Ovary (tissue), 9 donors: ENCODE data around the gene NUDT4. TPM values are rescaled to one million over a fixed set of nuclear protein-coding genes. Genes with fewer than 3 reads are reported as not detected.
A peak's percentile ranks its signal among the peaks of the same experiment; 100 is the strongest.

Source experiments
- DNase-seq, 5 donors: peaks; one replicate each; pipeline ENCODE4 v3.0.0-alpha.2; 2019 to 2020
- H3K27ac ChIP-seq, 2 donors: fragments of 200-600 bp; one replicate each; pipeline versions ENCODE4 v1.5.1 to v1.8.0; 2019 to 2022
- H3K27me3 ChIP-seq: fragments of 200-600 bp; one replicate; pipeline ENCODE4 v1.8.0; 2022
- H3K36me3 ChIP-seq: fragments of 200-600 bp; sonication (generic); one replicate; pipeline ENCODE4 v1.5.1; 2019
- H3K4me1 ChIP-seq: one replicate; pipeline ENCODE4 v1.8.1; 2013; ENCODE audit warnings: mild to moderate bottlenecking, moderate library complexity; ENCODE audit not compliant: insufficient read depth
- H3K4me3 ChIP-seq: fragments of 200-600 bp; sonication (generic); one replicate; pipeline ENCODE4 v1.5.1; 2017
- H3K9me3 ChIP-seq, 2 donors: fragments of 200-600 bp in 1 of 2; sonication (generic) in 1 of 2; one replicate each; pipeline versions ENCODE4 v1.5.1 to v1.8.1; 2013 to 2019; ENCODE audit warnings: mild to moderate bottlenecking in 1 of 2, moderate library complexity in 1 of 2
- EP300 ChIP-seq: sonication (generic); formaldehyde crosslinking; IDR thresholded peaks from one replicate; pipeline ENCODE4 v1.6.1; 2017; ENCODE audit warnings: antibody characterized with exemption
- POLR2A ChIP-seq: fragments of 450-650 bp; IDR thresholded peaks from one replicate; pipeline ENCODE4 v1.6.1; 2017; ENCODE audit warnings: antibody characterized with exemption, mild to moderate bottlenecking, moderate library complexity
- WGBS, 3 donors: extraction: QIAGEN DNeasy Blood & Tissue Kit in 1 of 3; methylation state at CpG; one replicate each; pipeline versions ENCODE4 v1.1.5 to v1.1.7; 2013 to 2017; 5-methylcytosine and 5-hydroxymethylcytosine counted together
- intact Hi-C, 4 donors: fragments of 100-400 bp; cut with DNase I; formaldehyde crosslinking; loops; one replicate each; pipeline versions ENCODE4 v1.11.0 to v1.15.1; 2022 to 2023
- polyA plus RNA-seq, 2 donors: library from polyadenylated mRNA; stranded (reverse); fragments of 200-250 nt in 1 of 2; fragments of 350-450 nt in 1 of 2; fragmentation: Illumina TruSeq in 1 of 2; extraction: RNeasy Lipid Tissue Mini Kit (QIAGEN cat#74804) in 1 of 2; gene quantifications; one replicate each; pipeline ENCODE4 v1.2.3, GENCODE V29; 2013 to 2014
- total RNA-seq, 7 donors: library from RNA; depleted of rRNA in 2 of 7; stranded (reverse); fragments of >200 nt in 2 of 7; fragmentation: NEBNext Ultra II Directional in 3 of 7; extraction: Animal tissue kit (Norgen Biotek cat#: 25700) in 3 of 7; gene quantifications; one replicate each; pipeline versions ENCODE4 v1.1.0 to v1.2.4, GENCODE V29; 2016 to 2023
- TF ChIP-seq, protein P1 (sequence below), 3 donors: fragments of 450-650 bp in 2 of 3; fragments of 200-600 bp in 1 of 3; IDR thresholded peaks; one replicate each; pipeline versions ENCODE4 v1.5.1 to v1.8.0; 2016 to 2022; ENCODE audit warnings: antibody characterized with exemption in 3 of 3, mild to moderate bottlenecking in 1 of 3
- donor health status: DM: no; HTN: no; CAD: no; lungs with moderate emphysema.
- donor health status: DM: no; HTN: no; CAD: no.
- donor health status: Bipolar disorder and iron deficiency.
- donor health status: DM: yes; HTN: yes; CAD: no.
- donor health status: DM: no; HTN: no; CAD: no.
- donor health status: DM: yes; HTN: yes; CAD: no.

NUDT4 gene
- total and polyA plus RNA-seq, 9 donors, result 102 to 185 (median 141) TPM

- Histone ChIP-seq H3K27me3 (no peaks in the 10 kb centered on the region), H3K4me3 (no peak overlapping the region), H3K27ac (no peak overlapping the region), H3K36me3 (no peaks in the 10 kb centered on the region), H3K9me3 (no peaks in the 10 kb centered on the region), H3K4me1 (peaks cover 12% of the 10 kb centered on the region)
- TF ChIP-seq EP300 (no peak), POLR2A (no peak)
- TF ChIP-seq, protein P1, sequence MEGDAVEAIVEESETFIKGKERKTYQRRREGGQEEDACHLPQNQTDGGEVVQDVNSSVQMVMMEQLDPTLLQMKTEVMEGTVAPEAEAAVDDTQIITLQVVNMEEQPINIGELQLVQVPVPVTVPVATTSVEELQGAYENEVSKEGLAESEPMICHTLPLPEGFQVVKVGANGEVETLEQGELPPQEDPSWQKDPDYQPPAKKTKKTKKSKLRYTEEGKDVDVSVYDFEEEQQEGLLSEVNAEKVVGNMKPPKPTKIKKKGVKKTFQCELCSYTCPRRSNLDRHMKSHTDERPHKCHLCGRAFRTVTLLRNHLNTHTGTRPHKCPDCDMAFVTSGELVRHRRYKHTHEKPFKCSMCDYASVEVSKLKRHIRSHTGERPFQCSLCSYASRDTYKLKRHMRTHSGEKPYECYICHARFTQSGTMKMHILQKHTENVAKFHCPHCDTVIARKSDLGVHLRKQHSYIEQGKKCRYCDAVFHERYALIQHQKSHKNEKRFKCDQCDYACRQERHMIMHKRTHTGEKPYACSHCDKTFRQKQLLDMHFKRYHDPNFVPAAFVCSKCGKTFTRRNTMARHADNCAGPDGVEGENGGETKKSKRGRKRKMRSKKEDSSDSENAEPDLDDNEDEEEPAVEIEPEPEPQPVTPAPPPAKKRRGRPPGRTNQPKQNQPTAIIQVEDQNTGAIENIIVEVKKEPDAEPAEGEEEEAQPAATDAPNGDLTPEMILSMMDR (IDR thresholded peaks at IDR 0.05), result no peak
- intact Hi-C loops, result no loop called here
- no peak for DNase-seq
- 25 to 34% (median 28%) methylated on average over 5 of the region's 5 CpGs for WGBS, 3 donors
Observed at GRCh38 chr12:93434256-93434865, 56.6 kb downstream of the NUDT4 start.

DNA sequence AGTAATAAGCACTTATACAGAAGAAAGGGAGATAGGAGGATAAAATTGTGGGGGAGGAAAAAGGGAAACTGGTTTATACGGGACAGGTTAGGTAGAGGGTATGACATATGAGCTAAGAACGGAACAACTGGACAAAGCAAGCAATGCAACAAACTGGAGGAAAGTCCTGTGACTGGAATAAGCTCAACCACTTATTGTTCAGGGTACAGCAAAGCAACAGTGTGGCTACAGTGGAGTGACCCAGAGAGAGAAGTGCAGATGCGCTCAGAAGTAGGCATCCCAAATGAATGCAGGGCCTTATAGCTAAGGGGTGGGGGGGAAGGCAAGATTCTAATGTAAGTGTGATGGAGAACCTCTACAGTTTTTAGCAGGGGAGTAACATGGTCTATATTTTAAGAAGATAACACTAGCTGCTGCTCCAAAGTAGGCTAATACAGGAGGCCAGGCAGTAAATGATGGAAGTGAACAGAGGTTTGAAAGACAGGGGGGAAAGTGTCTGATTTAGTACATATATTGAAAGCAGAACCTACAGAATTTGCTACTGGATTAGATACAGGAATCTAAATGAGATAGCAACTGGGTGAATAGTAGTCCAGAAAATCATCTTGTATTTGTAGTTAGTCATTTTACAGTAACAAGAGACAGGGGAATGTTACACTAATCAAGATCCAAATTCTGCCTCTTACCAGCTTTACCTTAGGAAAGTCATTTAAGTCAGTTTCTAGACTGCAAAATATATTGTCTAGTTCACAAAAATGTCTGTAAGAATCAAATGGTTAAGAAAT lies 60.7 kb downstream of the NUDT4 start:
- H3K36me3 ChIP-seq, result no peaks in the 10 kb centered on the region
- H3K4me3 ChIP-seq, result no peak overlapping the region
- H3K4me1 ChIP-seq, result peaks cover 13% of the 10 kb centered on the region
- 72 to 74% (median 74%) methylated on average over 3 of the region's 3 CpGs for WGBS, 3 donors
- no peaks in the 10 kb centered on the region for H3K9me3 ChIP-seq
- no peaks in the 10 kb centered on the region for H3K27me3 ChIP-seq
- no peak for DNase-seq
- no peak overlapping the region for H3K27ac ChIP-seq
- TF ChIP-seq, protein P1 (IDR thresholded peaks at IDR 0.05), result no peak
- TF ChIP-seq POLR2A, result no peak
- intact Hi-C loops, result no loop called here

DNA sequence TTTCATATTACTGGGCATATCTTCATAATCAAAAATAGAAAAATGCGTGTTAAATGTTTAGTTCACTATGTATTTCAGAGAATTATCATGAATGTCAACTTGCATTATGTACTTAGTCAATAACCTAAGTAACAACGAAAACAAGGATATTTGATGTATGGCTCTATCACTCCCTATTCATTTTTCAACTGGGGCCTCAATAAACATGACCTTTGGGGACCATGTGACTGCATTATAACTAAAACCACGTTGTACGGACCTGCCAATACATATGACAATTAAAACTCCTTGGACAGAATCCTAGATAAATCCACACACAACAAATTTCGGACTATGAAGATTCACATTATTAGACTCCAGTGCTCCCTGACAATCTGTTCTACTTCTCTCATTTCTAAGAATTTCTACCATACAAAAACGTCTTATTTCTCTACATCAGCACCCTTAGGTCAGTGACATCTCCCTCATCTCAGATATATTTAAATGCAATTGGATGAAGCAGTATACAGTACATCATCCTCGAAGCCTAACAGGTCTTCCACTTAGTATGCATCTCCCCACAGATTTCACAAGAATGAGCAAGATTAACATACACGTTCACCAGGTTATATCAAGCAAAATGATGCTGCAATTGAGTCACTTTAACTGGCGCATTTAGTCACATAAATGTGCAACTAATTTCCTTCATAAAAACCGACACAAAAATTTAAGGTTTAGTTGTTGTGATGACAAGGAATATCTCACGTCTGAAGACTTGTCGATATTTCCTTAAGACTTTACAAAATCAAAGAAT lies 62.5 kb downstream of the NUDT4 start:
- Histone ChIP-seq H3K9me3 (no peaks in the 10 kb centered on the region), H3K27ac (no peak overlapping the region), H3K4me3 (peak overlapping the region; percentile 98), H3K36me3 (no peaks in the 10 kb centered on the region), H3K4me1 (peaks cover 6% of the 10 kb centered on the region), H3K27me3 (no peaks in the 10 kb centered on the region)
- whole genome bisulfite sequencing, 3 donors, result 22 to 26% (median 25%) methylated on average over 12 of the region's 12 CpGs
- intact Hi-C loops, result no loop called here
- TF ChIP-seq, protein P1 (IDR thresholded peaks at IDR 0.05), result no peak
- no peak for TF ChIP-seq EP300
- TF ChIP-seq POLR2A, result no peak
- no peak for DNase-seq

DNA sequence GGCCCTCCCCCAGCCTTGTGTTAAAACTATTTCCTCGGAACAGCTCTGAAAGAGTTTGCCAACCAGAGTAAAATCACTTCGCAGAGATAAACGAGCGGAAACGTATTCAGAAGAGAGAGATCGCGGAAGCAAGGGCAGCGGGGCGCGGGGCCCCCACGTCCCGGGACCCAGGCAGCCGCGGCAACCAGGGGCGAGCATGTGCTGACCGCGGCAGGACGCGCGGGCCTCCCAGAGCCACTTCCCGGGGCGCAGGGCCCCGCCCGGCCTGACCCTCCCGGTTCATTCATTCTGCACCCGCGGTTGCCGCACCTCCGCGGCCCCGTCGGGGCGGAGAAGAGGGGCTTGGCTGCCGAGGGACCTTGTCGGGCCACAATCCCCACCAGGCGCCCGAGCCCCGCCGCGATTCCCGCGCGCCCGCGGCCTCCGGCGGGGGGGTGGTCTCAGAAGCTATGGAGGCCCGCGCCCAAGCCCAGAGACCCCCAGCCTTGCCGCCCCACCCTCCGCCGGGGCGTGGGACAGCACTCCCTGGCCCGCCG lies 63.4 kb downstream of the NUDT4 start:
- no peaks in the 10 kb centered on the region for H3K36me3 ChIP-seq
- H3K27ac ChIP-seq, result peak overlapping the region; percentile 76 to 85
- H3K4me3 ChIP-seq, result peak overlapping the region; percentile 98
- H3K4me1 ChIP-seq, result peaks cover 6% of the 10 kb centered on the region
- H3K27me3 ChIP-seq, result no peaks in the 10 kb centered on the region
- H3K9me3 ChIP-seq, result no peaks in the 10 kb centered on the region
- peak in 4 of 5 donors; percentile 35 to 68 (median 61) for DNase-seq
- WGBS, 3 donors, result 0% methylated on average over 50 to 55 of the region's 55 CpGs
- no peak for TF ChIP-seq POLR2A
- TF ChIP-seq, protein P1 (IDR thresholded peaks at IDR 0.05), result no peak
- no peak for TF ChIP-seq EP300
- intact Hi-C loops, result no loop called here
